H9 (cell line): ENCODE measurements around the gene TBXAS1. TPM values are rescaled to one million over a fixed set of nuclear protein-coding genes. Genes with fewer than 3 reads are reported as not detected.

Source experiments
- DNase-seq: peaks from one replicate; pipeline ENCODE4 v3.0.0-alpha.2; 2017
- H2AFZ ChIP-seq: one replicate; pipeline ENCODE4 v1.6.1; 2013; ENCODE audit warnings: mild to moderate bottlenecking, low read length, control low read depth, moderate library complexity
- H2AK5ac ChIP-seq: 2 replicates; pipeline ENCODE4 v1.6.1; 2013; ENCODE audit warnings: low read length, control low read depth, mixed read lengths; ENCODE audit not compliant: insufficient read length
- H2BK120ac ChIP-seq: one replicate; pipeline ENCODE4 v1.6.1; 2013; ENCODE audit warnings: low read depth, mild to moderate bottlenecking, low read length, control low read depth, inconsistent platforms; ENCODE audit not compliant: poor library complexity, severe bottlenecking
- H2BK12ac ChIP-seq: 2 replicates; pipeline ENCODE4 v1.6.1; 2013; ENCODE audit warnings: low read length, control low read depth, mixed read lengths, low read depth; ENCODE audit not compliant: insufficient read length
- H2BK15ac ChIP-seq: 2 replicates; pipeline ENCODE4 v1.6.1; 2013; ENCODE audit warnings: low read depth, low read length, control low read depth
- H2BK20ac ChIP-seq: one replicate; pipeline ENCODE4 v1.6.1; 2013; ENCODE audit warnings: low read depth, mild to moderate bottlenecking, low read length, control low read depth, inconsistent platforms; ENCODE audit not compliant: poor library complexity, severe bottlenecking
- H2BK5ac ChIP-seq: 2 replicates; pipeline ENCODE4 v1.6.1; 2013; ENCODE audit warnings: low read length, control low read depth, mixed read lengths; ENCODE audit not compliant: insufficient read length
- H3K14ac ChIP-seq: 2 replicates; pipeline ENCODE4 v1.6.1; 2013; ENCODE audit warnings: low read length, control low read depth; ENCODE audit not compliant: insufficient read depth
- H3K18ac ChIP-seq: 2 replicates; pipeline ENCODE4 v1.6.1; 2013; ENCODE audit warnings: low read depth, mild to moderate bottlenecking, mixed read lengths, low read length, control low read depth; ENCODE audit not compliant: insufficient read length
- H3K23ac ChIP-seq: 2 replicates; pipeline ENCODE4 v1.6.1; 2013; ENCODE audit warnings: low read length, control low read depth, mixed read lengths, low read depth; ENCODE audit not compliant: insufficient read length
- H3K23me2 ChIP-seq: 2 replicates; pipeline ENCODE4 v1.6.1; 2013; ENCODE audit warnings: low read depth, mild to moderate bottlenecking, mixed read lengths, low read length, control low read depth; ENCODE audit not compliant: insufficient read length, poor library complexity, severe bottlenecking
- H3K27ac ChIP-seq: 2 replicates; pipeline ENCODE4 v1.5.1; 2013; ENCODE audit warnings: low read length, control low read depth, mixed read lengths, low read depth; ENCODE audit not compliant: insufficient read length
- H3K27me3 ChIP-seq: 2 replicates; pipeline ENCODE4 v1.6.1; 2013; ENCODE audit warnings: low read length, control low read depth, inconsistent platforms; ENCODE audit not compliant: insufficient read depth
- H3K4ac ChIP-seq: 2 replicates; pipeline ENCODE4 v1.6.1; 2013; ENCODE audit warnings: low read depth, mild to moderate bottlenecking, control low read depth, inconsistent platforms, low read length, moderate library complexity
- H3K4me1 ChIP-seq: 2 replicates; pipeline ENCODE4 v1.6.1; 2013; ENCODE audit warnings: low read length, control low read depth, inconsistent platforms; ENCODE audit not compliant: insufficient read depth
- H3K4me2 ChIP-seq: 2 replicates; pipeline ENCODE4 v1.6.1; 2013; ENCODE audit warnings: low read length, control low read depth, mixed read lengths; ENCODE audit not compliant: insufficient read length, insufficient read depth
- H3K56ac ChIP-seq: 2 replicates; pipeline ENCODE4 v1.6.1; 2013; ENCODE audit warnings: low read depth, mild to moderate bottlenecking, mixed read lengths, low read length, control low read depth; ENCODE audit not compliant: insufficient read length
- H3K79me1 ChIP-seq: 2 replicates; pipeline ENCODE4 v1.6.1; 2013; ENCODE audit warnings: low read depth, mild to moderate bottlenecking, moderate library complexity, low read length, control low read depth, inconsistent platforms; ENCODE audit not compliant: insufficient read depth, poor library complexity, severe bottlenecking
- H3K79me2 ChIP-seq: 2 replicates; pipeline ENCODE4 v1.6.1; 2013; ENCODE audit warnings: low read length, control low read depth, inconsistent platforms; ENCODE audit not compliant: insufficient read depth
- H3K9ac ChIP-seq: 2 replicates; pipeline ENCODE4 v1.6.1; 2013; ENCODE audit warnings: low read length, control low read depth, mixed read lengths; ENCODE audit not compliant: insufficient read length; ENCODE audit errors: extremely low read depth
- H3K9me3 ChIP-seq: one replicate; pipeline ENCODE4 v1.6.1; 2013; ENCODE audit warnings: low read depth, low read length, inconsistent platforms; ENCODE audit not compliant: control insufficient read depth
- H3T11ph ChIP-seq: one replicate; pipeline ENCODE4 v1.6.1; 2013; ENCODE audit warnings: mild to moderate bottlenecking, low read length, control low read depth, inconsistent platforms
- H4K20me1 ChIP-seq: one replicate; pipeline ENCODE4 v1.6.1; 2013; ENCODE audit not compliant: control insufficient read depth, insufficient read length, insufficient read depth
- H4K5ac ChIP-seq: 2 replicates; pipeline ENCODE4 v1.6.1; 2013; ENCODE audit warnings: low read depth, mild to moderate bottlenecking, mixed read lengths, low read length, control low read depth; ENCODE audit not compliant: insufficient read length
- H4K8ac ChIP-seq: replicated peaks from 2 replicates; pipeline ENCODE4 v1.6.1; 2013; ENCODE audit warnings: low read length, control low read depth, mixed read lengths, low read depth; ENCODE audit not compliant: insufficient read length
- H4K91ac ChIP-seq: 2 replicates; pipeline ENCODE4 v1.6.1; 2013; ENCODE audit warnings: low read depth, mild to moderate bottlenecking, moderate library complexity, mixed read lengths, low read length, control low read depth; ENCODE audit not compliant: insufficient read length
- H3K27ac Mint-ChIP-seq, 3 experiments: 2 replicates in 2 of 3; 3 replicates in 1 of 3; pipeline ENCODE4 v1.8.0; 2020 to 2021; ENCODE audit warnings: mixed read lengths in 3 of 3, mild to moderate bottlenecking in 1 of 3, moderate library complexity in 1 of 3
- H3K27me3 Mint-ChIP-seq: 2 replicates; pipeline ENCODE4 v1.8.0; 2021; ENCODE audit warnings: low read depth, mild to moderate bottlenecking, moderate library complexity, mixed read lengths
- H3K36me3 Mint-ChIP-seq, 3 experiments: 2 replicates in 2 of 3; 3 replicates in 1 of 3; pipeline ENCODE4 v1.8.0; 2020 to 2021; ENCODE audit warnings: low read depth in 3 of 3, mixed read lengths in 3 of 3; ENCODE audit not compliant: insufficient read depth in 1 of 3
- H3K4me1 Mint-ChIP-seq, 2 experiments: 2 replicates each; pipeline ENCODE4 v1.8.0; 2020; ENCODE audit warnings: mixed read lengths in 2 of 2
- H3K4me3 Mint-ChIP-seq, 2 experiments: 2 replicates in 1 of 2; 3 replicates in 1 of 2; pipeline ENCODE4 v1.8.0; 2020 to 2021; ENCODE audit warnings: mild to moderate bottlenecking in 2 of 2, mixed read lengths in 2 of 2, moderate library complexity in 1 of 2
- H3K9me3 Mint-ChIP-seq, 2 experiments: 2 replicates in 1 of 2; 3 replicates in 1 of 2; pipeline ENCODE4 v1.8.0; 2020; ENCODE audit warnings: mild to moderate bottlenecking in 2 of 2, mixed read lengths in 2 of 2, moderate library complexity in 1 of 2
- total RNA-seq: library from RNA; stranded (reverse); gene quantifications from 2 replicates; pipeline ENCODE4 v1.2.1, GENCODE V29; 2021
- TF ChIP-seq, protein P1 (sequence below): fragments of 200-600 bp; sonication (generic); conservative IDR thresholded peaks from 3 replicates; pipeline ENCODE4 v1.8.0; 2021; ENCODE audit warnings: antibody characterized with exemption, mild to moderate bottlenecking

TBXAS1 gene
- total RNA-seq, 1 experiment from 2014 or later: 0.39 TPM

DNA sequence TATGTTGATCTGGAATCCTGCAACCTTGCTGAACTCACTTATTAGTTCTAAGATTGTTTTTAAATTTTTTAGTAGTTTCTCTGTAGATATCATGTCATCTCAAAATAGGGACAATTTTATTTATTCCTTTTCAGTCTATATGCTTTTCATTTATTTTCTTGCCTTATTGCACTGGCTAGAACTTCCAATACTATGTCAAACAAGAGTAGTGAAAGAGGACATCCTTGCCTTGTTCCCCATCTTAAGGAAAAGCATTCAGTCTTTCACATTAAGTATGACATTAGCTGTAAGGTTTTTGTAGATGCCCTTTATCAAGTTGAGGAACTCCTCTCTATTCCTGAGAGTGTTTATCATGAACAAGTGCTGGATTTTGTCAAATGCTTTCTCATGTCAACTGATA is 77.8 kb downstream of the TBXAS1 start:
- no peak overlapping the region for H3K27ac Mint-ChIP-seq
- Histone ChIP-seq H3K9ac (no peak overlapping the region), H2BK20ac (no peak overlapping the region), H4K8ac (no peak overlapping the region), H3K23me2 (no peaks in the 10 kb centered on the region), H3K79me2 (no peaks in the 10 kb centered on the region), H3K23ac (no peak overlapping the region), H3K18ac (no peak overlapping the region), H3K4ac (no peak overlapping the region), H3K56ac (no peak overlapping the region), H2BK5ac (no peak overlapping the region), H3T11ph (no peak overlapping the region), H2BK15ac (no peak overlapping the region), H2AFZ (no peak overlapping the region), H3K14ac (no peak overlapping the region), H2BK120ac (no peak overlapping the region), H2BK12ac (no peak overlapping the region), H4K91ac (no peak overlapping the region), H3K79me1 (no peaks in the 10 kb centered on the region), H3K27ac (no peak overlapping the region), H3K27me3 (no peaks in the 10 kb centered on the region), H2AK5ac (no peak overlapping the region), H4K5ac (no peak overlapping the region), H3K4me1 (no peaks in the 10 kb centered on the region), H4K20me1 (no peaks in the 10 kb centered on the region), H3K4me2 (no peak overlapping the region), H3K9me3 (no peaks in the 10 kb centered on the region)
- H3K27me3 Mint-ChIP-seq: peaks cover 4% of the 10 kb centered on the region
- TF ChIP-seq, protein P1, sequence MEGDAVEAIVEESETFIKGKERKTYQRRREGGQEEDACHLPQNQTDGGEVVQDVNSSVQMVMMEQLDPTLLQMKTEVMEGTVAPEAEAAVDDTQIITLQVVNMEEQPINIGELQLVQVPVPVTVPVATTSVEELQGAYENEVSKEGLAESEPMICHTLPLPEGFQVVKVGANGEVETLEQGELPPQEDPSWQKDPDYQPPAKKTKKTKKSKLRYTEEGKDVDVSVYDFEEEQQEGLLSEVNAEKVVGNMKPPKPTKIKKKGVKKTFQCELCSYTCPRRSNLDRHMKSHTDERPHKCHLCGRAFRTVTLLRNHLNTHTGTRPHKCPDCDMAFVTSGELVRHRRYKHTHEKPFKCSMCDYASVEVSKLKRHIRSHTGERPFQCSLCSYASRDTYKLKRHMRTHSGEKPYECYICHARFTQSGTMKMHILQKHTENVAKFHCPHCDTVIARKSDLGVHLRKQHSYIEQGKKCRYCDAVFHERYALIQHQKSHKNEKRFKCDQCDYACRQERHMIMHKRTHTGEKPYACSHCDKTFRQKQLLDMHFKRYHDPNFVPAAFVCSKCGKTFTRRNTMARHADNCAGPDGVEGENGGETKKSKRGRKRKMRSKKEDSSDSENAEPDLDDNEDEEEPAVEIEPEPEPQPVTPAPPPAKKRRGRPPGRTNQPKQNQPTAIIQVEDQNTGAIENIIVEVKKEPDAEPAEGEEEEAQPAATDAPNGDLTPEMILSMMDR: no peak
- H3K4me1 Mint-ChIP-seq: no peaks in the 10 kb centered on the region
- DNase-seq: no peak
- no peak overlapping the region for H3K4me3 Mint-ChIP-seq
- H3K36me3 Mint-ChIP-seq: 0 out of 7 replicates have a peak, but pooled peaks cover 0 to 6% (median 0%) of the 10 kb centered on the region in 3 experiments
- peaks cover 7 to 9% of the 10 kb centered on the region in 2 experiments; a peak in 4 of 5 replicates for H3K9me3 Mint-ChIP-seq
